Stimulated activated CD4-positive, alpha-beta T cell treated with anti-CD3 and anti-CD28 coated beads, Interleukin-15, amount 100 ng/mL, for 24 hours (primary cell): ENCODE results near the gene GNAL.
"Not testable (repeated sequence)": the region's sequence is repeated elsewhere in the genome, so short reads cannot be mapped to it uniquely, and the experiment has no call there.

Experiments
- DNase-seq: peaks from one replicate; pipeline ENCODE4 v3.0.0-alpha.2; 2020

The GNAL gene

GRCh38 chr18:11818486-11819203 lies 129.6 kb downstream of the GNAL start:
- DNase-seq: no peak

GRCh38 chr18:11819938-11820337 lies 130.9 kb downstream of the GNAL start:
- DNase-seq: no peak

GRCh38 chr18:11820697-11821096 lies 131.6 kb downstream of the GNAL start:
- no peak for DNase-seq

GRCh38 chr18:11821208-11821607 lies 132.1 kb downstream of the GNAL start:
- no peak for DNase-seq

- no peak for DNase-seq
Observed at GRCh38 chr18:11821643-11822237, 132.7 kb downstream of the GNAL start.

- no peak for DNase-seq
Observed at GRCh38 chr18:11823545-11823944, 134.5 kb downstream of the GNAL start.

- DNase-seq: no peak
Observed at GRCh38 chr18:11826836-11827235, 137.8 kb downstream of the GNAL start.

GRCh38 chr18:11828786-11829432 lies 139.8 kb downstream of the GNAL start:
- DNase-seq: no peak

- DNase-seq: no peak
Observed at GRCh38 chr18:11830585-11830984, 141.5 kb downstream of the GNAL start.

GRCh38 chr18:11831921-11832320 lies 142.9 kb downstream of the GNAL start:
- no peak for DNase-seq

GRCh38 chr18:11834772-11835171 lies 145.7 kb downstream of the GNAL start:
- DNase-seq: no peak

GRCh38 chr18:11839556-11839955 lies 150.5 kb downstream of the GNAL start:
- DNase-seq: no peak

- DNase-seq: no peak
Observed at GRCh38 chr18:11840493-11840892, 151.4 kb downstream of the GNAL start.

GRCh38 chr18:11842562-11842961 lies 153.5 kb downstream of the GNAL start:
- DNase-seq: no peak

- DNase-seq: no peak
Observed at GRCh38 chr18:11844436-11844835, 155.4 kb downstream of the GNAL start.

- DNase-seq: no peak
Observed at GRCh38 chr18:11845654-11846053, 156.6 kb downstream of the GNAL start.

GRCh38 chr18:11847811-11848210 lies 158.7 kb downstream of the GNAL start:
- no peak for DNase-seq

GRCh38 chr18:11849279-11849678 lies 160.2 kb downstream of the GNAL start:
- DNase-seq: no peak

- peak; percentile 68 for DNase-seq
Observed at GRCh38 chr18:11849841-11850634, 161.0 kb downstream of the GNAL start.

GRCh38 chr18:11850821-11851145 lies 161.7 kb downstream of the GNAL start:
- no peak for DNase-seq

GRCh38 chr18:11851146-11851805 lies 162.2 kb downstream of the GNAL start, which contains the start of gene CHMP1B:
Gene CHMP1B (plus strand): TSS chr18:11851413. CDS start chr18:11851512, 99 bp downstream.
- peak; percentile 97 for DNase-seq

- DNase-seq: peak; percentile 57
Observed at GRCh38 chr18:11851806-11852337, 162.8 kb downstream of the GNAL start.

GRCh38 chr18:11854554-11854953 lies 165.5 kb downstream of the GNAL start:
- not testable (repeated sequence) for DNase-seq
